Activated naive CD8-positive, alpha-beta T cell (primary cell): ENCODE data around the gene SLC25A29.
"Not testable (repeated sequence)": the region's sequence is repeated elsewhere in the genome, so short reads cannot be mapped to it uniquely, and the experiment has no call there.

Experiments used
- H3K27ac Mint-ChIP-seq: one replicate; pipeline ENCODE4 v1.8.0; 2021; ENCODE audit warnings: mixed read lengths
- H3K27me3 Mint-ChIP-seq: one replicate; pipeline ENCODE4 v1.8.0; 2021; ENCODE audit warnings: mixed read lengths
- H3K36me3 Mint-ChIP-seq: one replicate; pipeline ENCODE4 v1.8.0; 2021; ENCODE audit warnings: mixed read lengths
- H3K4me1 Mint-ChIP-seq: one replicate; pipeline ENCODE4 v1.8.0; 2021; ENCODE audit warnings: low read depth, mixed read lengths
- H3K4me3 Mint-ChIP-seq: one replicate; pipeline ENCODE4 v1.8.0; 2021; ENCODE audit warnings: mild to moderate bottlenecking, mixed read lengths
- H3K9me3 Mint-ChIP-seq: one replicate; pipeline ENCODE4 v1.8.0; 2021; ENCODE audit warnings: low read depth, mixed read lengths

SLC25A29 gene

DNA sequence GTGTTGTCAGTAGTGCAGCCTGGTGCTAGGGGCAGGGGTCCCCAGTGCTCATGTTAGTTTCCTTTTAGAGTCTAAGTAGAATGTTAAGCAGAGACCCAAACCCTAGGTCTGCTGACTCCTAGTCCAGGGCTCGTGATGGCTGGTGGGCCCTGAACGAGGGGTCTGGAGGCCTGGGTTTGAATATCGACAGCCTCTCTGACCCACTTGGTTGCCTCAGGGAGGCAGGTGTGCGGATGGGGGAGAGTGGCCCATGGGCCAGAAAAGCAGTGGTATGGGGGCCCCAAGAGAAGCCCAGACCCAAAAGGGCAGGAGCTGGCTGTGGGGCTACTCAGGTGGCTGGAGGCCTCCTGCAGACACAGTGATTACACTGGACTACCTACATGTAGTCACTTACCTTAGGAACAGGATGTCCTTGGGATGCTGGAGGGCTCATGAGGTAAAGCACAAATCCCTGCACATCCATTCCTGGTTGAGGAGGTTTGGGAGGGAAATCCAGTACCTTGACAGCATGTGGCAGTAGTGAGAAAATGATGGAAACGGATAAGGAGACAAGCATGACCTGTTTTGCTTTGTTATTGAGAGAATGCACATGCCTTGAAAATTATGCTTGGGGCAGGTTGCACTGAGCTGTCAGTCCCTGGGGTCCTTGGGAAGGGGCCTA lies 1.7 kb upstream of the SLC25A29 start:
- no peak overlapping the region for H3K27ac Mint-ChIP-seq

DNA sequence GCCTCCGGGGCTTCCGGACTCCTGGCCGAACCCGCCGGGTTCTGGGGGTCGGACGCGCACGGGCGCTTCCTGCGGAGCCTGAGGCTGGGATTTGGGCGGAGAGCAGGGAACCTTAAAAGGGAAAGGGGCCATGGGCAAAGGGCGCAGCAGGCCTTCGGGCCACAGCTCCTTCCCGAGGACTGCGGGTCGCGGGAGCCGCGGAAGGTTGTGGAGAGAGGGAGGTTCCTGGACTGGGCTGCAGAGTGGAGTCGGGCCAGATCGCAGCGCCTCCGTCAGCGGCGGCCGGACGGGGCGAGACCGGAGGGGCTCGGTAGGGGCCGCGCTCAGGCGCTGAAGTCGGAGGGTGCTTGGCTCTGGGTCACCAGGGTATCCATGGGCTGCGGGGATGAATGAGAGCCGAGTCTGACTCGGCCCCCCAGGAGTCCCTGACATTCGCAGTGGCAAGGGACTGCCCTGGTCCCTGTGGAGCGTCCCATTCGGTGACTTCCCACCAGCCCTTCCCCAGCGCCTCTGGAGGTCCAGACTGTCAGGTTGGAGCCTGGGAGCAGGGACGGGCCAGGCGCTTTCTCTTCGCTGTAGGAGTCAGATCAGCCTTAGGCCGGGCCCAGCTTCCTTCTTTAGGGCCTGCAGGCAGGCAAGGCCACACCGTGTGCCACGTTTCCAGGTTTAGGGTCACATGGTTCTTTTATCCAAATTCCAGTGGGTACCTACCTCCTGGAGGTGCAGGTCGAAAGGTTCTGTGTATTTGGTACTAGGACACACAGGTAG lies 938 bp upstream of the SLC25A29 start:
- Mint-ChIP-seq H3K4me1 (peaks cover 10% of the 10 kb centered on the region), H3K36me3 (no peaks in the 10 kb centered on the region), H3K27ac (no peak overlapping the region), H3K9me3 (no peaks in the 10 kb centered on the region), H3K4me3 (peak overlapping the region; percentile 70), H3K27me3 (no peaks in the 10 kb centered on the region)

More for the DNA sequence above, 1.7 kb upstream of the SLC25A29 start:
- H3K4me3 Mint-ChIP-seq, result peak overlapping the region; percentile 70
- no peaks in the 10 kb centered on the region for H3K27me3 Mint-ChIP-seq
- no peaks in the 10 kb centered on the region for H3K9me3 Mint-ChIP-seq
- H3K4me1 Mint-ChIP-seq, result peaks cover 10% of the 10 kb centered on the region
- H3K36me3 Mint-ChIP-seq, result no peaks in the 10 kb centered on the region

DNA sequence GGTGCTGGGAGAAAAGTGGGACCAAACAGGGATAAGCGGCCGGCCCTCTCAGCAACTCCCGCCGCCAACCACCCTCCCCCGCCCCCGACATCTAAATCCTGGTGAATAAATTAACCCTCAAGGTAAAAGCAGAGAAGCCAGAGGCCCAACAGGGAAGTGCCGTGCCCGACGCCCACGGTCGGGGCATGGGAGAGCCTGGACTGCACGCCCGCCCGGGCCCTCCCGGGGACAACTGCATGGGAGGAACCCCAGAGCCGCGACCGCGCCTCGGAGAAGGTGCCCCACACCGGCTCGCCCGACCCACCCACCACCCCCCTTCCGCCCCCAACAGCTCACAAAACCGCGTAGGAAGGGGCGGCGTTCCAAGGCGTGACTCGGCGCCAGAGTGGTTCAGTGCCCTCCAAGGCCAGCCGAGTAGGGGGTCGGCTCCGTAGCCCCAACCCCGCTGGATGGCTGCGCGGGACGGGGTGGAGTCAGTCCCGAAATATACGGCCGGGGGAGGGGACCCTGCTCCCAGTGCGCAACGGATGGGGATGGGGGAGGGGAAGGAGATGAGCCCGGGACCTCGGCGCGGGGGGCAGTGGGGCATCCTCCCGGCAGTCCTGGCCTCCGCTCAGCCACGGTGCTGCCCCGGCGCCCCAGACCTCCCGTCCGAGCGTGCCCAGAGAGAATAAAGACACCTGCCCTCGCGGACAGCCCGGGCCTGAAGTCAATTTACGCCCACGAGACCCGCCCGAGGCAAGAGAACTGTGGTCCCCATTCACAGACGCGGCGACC lies 732 bp downstream of the SLC25A29 start:
- Mint-ChIP-seq H3K27ac (peak overlapping the region; percentile 61), H3K4me1 (peaks cover 10% of the 10 kb centered on the region), H3K9me3 (no peaks in the 10 kb centered on the region), H3K4me3 (peak overlapping the region; percentile 86), H3K27me3 (no peaks in the 10 kb centered on the region), H3K36me3 (no peaks in the 10 kb centered on the region)

DNA sequence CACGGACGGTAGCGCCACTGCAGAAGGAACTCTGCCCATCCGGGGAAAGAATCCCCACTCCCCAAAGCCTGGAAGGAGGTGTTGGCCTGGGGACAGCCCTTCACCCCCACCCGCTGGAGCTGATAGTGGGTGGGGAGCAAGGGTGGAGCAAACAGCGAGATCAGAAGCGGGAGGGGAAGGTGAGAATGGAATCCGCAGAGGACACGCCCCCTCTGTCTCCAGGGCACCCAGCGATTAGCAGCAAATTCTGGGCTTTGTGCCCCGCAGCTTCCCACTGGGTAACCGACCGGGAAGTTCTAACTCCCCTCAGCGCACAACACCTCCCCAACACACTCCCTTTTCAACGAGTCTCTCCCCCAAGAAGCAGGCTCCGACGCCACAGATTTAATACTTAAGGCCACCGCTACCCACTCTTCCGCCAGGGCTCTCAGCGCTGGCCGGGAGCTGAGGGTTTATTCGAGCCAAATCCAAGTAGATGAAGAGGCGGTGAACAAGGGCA lies 1.4 kb downstream of the SLC25A29 start:
- Mint-ChIP-seq H3K36me3 (no peaks in the 10 kb centered on the region), H3K9me3 (no peaks in the 10 kb centered on the region), H3K27me3 (no peaks in the 10 kb centered on the region), H3K4me1 (peaks cover 10% of the 10 kb centered on the region), H3K4me3 (peak overlapping the region; percentile 86), H3K27ac (peak overlapping the region; percentile 61)

DNA sequence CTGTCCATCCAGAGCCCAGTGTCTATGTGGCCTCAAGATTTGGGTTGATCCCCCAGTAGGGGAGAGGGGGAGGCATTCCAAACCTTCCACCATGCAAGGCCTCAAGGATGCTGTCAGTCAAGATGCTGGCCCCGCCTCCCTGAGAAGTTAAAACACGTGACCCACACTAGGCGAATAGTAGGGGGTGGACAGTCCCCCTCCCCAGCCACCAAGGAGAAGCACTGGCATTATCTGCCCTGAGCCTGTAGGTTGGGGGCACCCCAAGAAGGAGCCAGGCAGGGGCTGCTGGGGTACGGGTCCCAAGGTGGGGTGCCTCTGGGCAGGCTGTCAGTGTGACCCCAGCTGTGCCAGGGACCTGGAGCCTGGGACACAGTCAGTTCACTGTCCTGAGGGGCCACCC lies 2.3 kb downstream of the SLC25A29 start:
- Mint-ChIP-seq H3K9me3 (no peaks in the 10 kb centered on the region), H3K27ac (no peak overlapping the region), H3K27me3 (no peaks in the 10 kb centered on the region), H3K4me3 (no peak overlapping the region), H3K4me1 (peaks cover 10% of the 10 kb centered on the region), H3K36me3 (no peaks in the 10 kb centered on the region)

DNA sequence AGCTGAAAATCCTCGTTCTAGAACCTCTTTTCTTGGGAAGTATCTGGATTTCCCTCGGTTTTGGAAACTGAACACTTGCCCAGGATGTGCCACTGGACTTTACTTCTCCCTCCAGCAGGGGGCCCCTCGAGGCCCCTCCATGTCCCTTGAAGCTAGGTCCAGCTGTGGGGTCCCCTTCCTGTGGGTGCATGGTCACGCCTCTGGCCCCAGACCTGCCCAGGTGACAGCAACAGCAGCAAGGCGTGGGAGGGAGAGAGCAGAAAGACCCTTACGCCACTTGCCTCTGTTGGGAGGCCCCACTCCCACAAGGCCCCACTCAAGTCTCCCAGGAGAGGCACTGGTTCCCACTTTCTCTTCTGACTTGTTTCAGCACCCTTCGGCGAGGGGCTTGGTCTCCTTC lies 3.1 kb downstream of the SLC25A29 start:
- Mint-ChIP-seq H3K36me3 (no peaks in the 10 kb centered on the region), H3K4me3 (no peak overlapping the region), H3K9me3 (no peaks in the 10 kb centered on the region), H3K27me3 (no peaks in the 10 kb centered on the region), H3K27ac (no peak overlapping the region), H3K4me1 (peaks cover 10% of the 10 kb centered on the region)

DNA sequence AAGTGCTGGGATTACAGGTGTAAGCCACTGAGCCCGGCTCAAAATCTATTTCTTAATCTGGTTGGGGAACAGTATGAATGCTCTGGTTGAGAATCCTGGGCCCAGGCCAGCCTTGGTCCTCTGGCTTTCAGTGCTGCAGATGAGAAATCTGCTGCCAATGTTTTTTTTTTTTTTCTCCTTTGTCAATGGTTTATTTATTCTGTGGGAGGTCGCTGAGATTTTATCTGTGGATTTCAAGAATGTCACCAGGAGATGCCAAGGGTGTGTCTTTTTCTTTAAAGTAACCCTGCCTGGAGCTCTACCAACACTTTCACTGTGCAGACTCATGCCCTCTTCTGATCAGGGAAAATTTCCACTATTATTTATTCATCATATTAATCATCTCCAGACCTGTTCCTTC lies 3.6 kb downstream of the SLC25A29 start:
- no peaks in the 10 kb centered on the region for H3K27me3 Mint-ChIP-seq
- no peak overlapping the region for H3K27ac Mint-ChIP-seq
- no peaks in the 10 kb centered on the region for H3K36me3 Mint-ChIP-seq
- no peaks in the 10 kb centered on the region for H3K9me3 Mint-ChIP-seq
- peaks cover 10% of the 10 kb centered on the region for H3K4me1 Mint-ChIP-seq
- H3K4me3 Mint-ChIP-seq, result no peak overlapping the region

DNA sequence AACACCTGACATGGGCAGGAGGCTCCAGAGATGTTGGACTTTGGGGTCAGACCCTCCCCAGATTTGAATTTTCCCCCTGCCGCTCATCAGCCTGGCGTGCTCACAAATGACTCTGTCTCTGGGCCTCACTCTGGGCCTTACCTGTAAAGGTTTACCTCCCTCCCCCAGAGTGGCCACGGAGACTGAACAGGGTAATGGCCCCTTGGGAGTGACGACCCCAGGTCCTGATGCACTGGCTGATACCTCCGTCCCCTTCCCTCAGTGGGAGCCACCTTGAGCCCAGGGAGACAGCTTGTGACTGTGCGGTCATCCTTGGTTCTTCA lies 7.0 kb downstream of the SLC25A29 start:
- H3K36me3 Mint-ChIP-seq, result no peaks in the 10 kb centered on the region
- no peaks in the 10 kb centered on the region for H3K9me3 Mint-ChIP-seq
- no peak overlapping the region for H3K27ac Mint-ChIP-seq
- no peaks in the 10 kb centered on the region for H3K27me3 Mint-ChIP-seq
- peaks cover 4% of the 10 kb centered on the region for H3K4me1 Mint-ChIP-seq
- no peak overlapping the region for H3K4me3 Mint-ChIP-seq

DNA sequence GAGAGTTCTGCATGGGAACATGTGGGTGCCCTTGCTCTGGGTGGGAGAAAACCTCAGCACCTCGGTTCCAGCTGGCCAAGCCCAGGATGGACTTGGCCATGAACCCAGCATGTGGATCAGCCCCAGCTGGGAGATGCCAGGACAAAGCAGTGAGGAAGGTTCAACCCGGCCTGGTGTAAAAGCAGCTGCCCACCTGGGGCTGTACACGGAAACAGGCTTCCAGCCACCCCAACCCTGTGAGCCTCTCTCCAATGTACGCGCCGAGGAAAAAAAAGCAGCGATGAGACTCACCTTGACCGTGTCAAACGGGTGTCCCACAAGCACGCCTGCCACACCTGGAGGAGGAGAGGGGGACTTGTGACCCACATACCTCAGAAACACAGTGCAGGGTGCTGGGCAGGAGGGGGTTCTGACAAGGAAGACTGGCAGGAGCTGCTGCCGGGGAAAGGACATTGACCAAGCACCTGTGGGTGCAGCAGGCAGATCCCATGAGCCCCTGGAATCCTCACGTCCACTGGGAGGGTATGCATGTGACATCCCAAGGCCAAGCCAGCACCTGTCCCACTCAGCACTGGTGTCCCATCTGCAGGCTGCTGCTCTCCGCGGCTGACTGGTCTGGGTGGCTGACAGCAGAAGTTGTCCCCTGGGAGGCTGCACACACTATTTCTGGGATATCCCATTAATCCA lies 7.5 kb downstream of the SLC25A29 start:
- Mint-ChIP-seq H3K4me3 (no peak overlapping the region), H3K9me3 (no peaks in the 10 kb centered on the region), H3K4me1 (peaks cover 2% of the 10 kb centered on the region), H3K27ac (no peak overlapping the region), H3K27me3 (no peaks in the 10 kb centered on the region), H3K36me3 (no peaks in the 10 kb centered on the region)

DNA sequence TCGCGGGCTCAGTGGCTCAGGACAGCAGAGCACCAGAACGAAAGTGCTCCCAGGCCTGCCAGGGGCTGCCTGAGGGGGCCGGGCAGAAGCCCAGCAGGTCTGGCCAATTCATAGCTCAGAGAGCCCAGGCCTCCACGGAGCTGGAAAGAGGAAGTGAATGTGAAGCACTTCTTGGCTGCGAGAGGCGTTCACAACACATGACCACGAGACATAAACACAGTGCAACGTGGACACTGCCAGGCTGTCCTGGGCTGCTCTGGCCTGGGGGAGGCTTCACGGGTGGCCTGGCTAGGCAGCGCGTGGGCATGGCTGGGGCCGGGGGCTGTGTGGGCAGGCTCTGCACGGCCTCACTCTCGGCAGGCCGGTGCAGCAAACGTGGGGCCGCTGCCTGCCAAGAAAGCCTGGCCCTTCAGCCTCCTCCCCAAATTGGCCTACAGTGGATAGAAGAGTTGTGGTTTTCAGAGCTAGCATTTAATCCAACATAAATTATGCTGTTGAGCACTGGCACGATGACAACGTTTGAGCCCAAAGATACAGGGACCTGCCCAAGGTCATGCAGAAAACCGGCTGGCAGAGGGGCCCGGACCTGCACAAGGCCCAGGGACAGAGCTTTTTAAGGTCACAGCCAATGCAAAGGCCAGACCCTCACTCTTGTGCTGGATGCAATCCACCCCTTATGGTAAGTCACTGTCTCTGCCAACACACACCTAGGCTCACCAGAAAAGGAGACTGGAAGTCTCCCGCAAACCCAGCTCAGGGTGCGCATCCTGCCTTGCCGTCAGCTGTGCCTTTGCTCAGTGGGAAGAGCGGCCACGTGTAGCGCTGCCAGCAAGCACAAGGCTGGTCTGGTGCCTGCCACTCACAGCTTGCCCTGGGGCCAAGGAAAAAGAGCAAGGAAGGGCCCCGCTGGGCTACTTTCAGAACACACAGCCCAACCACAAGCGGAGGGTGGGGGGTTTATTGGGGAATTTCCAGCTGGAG lies 8.6 kb downstream of the SLC25A29 start:
- Mint-ChIP-seq H3K4me3 (no peak overlapping the region), H3K4me1 (peaks cover 2% of the 10 kb centered on the region), H3K9me3 (no peaks in the 10 kb centered on the region), H3K27me3 (no peaks in the 10 kb centered on the region), H3K36me3 (no peaks in the 10 kb centered on the region), H3K27ac (no peak overlapping the region)

DNA sequence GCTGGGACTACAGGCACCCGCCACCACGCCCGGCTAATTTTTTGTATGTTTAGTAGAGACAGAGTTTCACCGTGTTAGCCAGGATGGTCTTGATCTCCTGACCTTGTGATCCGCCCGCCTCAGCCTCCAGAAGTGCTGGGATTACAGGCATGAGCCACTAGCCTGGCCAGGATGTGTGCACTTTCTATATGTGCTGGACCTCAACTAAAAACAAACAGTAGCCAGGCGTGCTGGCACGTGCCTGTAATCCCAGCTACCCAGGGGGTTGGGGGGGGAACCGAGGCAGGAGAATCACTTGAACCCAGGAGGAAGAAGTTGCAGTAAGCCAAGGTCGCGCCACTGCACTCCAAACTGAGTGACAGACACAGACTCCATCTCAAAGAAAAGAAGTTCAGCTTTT lies 9.5 kb downstream of the SLC25A29 start:
- not testable (repeated sequence) for H3K9me3 Mint-ChIP-seq, H3K27me3 Mint-ChIP-seq, H3K4me1 Mint-ChIP-seq, H3K4me3 Mint-ChIP-seq, H3K27ac Mint-ChIP-seq, H3K36me3 Mint-ChIP-seq

DNA sequence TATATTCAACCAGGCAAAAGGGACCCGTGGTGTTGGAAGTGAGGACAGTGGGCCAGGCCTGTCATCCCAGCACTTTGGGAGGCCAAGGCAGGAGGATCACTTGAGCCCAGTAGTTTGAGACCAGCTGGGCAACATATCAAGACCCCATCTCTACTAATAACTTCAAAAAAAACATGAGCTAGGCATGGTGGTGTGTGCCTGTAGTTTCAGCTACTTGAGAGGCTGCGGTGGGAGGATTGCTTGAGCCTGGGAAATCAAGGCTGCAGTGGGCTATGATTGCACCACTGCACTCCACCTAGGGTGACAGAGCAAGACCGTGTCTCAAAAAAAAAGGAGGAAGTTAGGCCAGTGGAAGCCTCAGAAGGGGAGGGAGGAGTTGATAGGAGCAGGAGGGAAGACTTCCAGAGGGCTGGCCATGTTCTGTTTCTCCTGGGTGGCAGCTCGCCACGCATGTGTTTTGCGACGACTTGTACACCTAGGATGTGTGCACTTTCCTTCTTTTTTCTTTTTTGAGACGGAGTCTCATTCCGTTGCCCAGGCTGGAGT lies 10.1 kb downstream of the SLC25A29 start:
- H3K4me3 Mint-ChIP-seq, result no peak overlapping the region
- H3K36me3 Mint-ChIP-seq, result no peaks in the 10 kb centered on the region
- H3K9me3 Mint-ChIP-seq, result no peaks in the 10 kb centered on the region
- H3K27ac Mint-ChIP-seq, result peak overlapping the region; percentile 64
- H3K27me3 Mint-ChIP-seq, result no peaks in the 10 kb centered on the region
- peaks cover 2% of the 10 kb centered on the region for H3K4me1 Mint-ChIP-seq

DNA sequence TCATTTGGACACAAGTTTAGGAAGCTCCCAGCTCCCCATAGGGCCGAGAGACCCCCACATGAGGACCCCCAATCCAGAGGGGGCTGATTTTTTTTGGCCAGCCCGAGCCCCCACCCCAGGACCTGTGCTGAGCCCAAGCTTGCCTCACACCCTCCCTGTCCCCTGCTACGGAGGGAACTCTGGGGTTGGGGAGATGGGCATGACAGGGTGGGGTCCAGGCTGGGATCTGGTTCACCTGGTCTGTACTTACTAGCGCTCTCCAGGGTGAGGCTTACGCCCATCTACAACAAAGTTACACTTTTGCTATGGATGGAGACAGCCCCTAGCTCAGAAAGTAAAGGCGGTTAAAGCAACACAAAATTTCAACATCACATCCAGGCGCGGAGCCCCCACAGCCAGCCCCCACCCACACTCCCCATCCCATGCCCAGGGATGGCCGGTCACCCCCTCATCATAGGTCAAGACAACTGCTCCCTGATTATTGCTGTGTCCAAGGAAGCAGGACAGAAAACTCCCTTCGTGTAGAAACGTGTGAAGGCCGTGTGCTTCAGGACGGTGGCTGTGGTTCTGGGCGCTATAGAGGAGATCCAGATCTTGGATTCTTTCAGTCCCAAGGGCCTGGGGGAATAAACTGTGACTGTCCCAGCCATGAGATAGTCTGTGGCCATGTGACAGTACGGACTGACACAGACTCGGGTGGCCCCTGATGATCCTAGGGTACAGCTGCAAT lies 10.7 kb downstream of the SLC25A29 start:
- H3K9me3 Mint-ChIP-seq, result no peaks in the 10 kb centered on the region
- H3K4me1 Mint-ChIP-seq, result peaks cover 2% of the 10 kb centered on the region
- H3K36me3 Mint-ChIP-seq, result no peaks in the 10 kb centered on the region
- no peaks in the 10 kb centered on the region for H3K27me3 Mint-ChIP-seq
- H3K27ac Mint-ChIP-seq, result no peak overlapping the region
- no peak overlapping the region for H3K4me3 Mint-ChIP-seq
